CD4-positive, alpha-beta T cell treated with Interleukin-21 for 1 hour (primary cell): ENCODE measurements around the gene MRPL18.
"Not testable (repeated sequence)": the region's sequence is repeated elsewhere in the genome, so short reads cannot be mapped to it uniquely, and the experiment has no call there.

Source experiments
- DNase-seq: peaks from one replicate; pipeline ENCODE4 v3.0.0-alpha.2; 2020

The MRPL18 gene

GRCh38 chr6:159790149-159790955, at the start of gene MRPL18:
MRPL18 (plus strand) TSS chr6:159790467; CDS start chr6:159790588, 121 bp downstream.
- peak; percentile 91 for DNase-seq

DNA sequence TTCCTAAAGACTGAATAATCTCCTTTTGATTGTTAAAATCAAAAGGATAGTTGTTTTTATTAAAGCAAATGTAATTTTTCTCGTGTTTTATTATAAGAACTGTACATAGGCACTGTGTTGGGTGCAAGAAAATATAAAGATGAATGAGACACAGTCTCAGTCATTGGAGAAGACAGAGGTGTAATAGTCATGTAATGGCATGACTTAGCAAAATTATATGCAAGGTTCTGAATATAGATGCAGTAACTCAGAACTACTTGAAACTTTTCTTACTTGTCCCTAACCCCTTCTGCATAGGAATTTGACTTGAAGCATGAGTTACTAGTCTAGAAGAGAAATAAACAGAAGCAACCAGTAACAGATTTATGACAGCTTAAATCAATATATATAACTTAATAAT, 48.1 kb upstream of the MRPL18 start:
- DNase-seq: no peak

DNA sequence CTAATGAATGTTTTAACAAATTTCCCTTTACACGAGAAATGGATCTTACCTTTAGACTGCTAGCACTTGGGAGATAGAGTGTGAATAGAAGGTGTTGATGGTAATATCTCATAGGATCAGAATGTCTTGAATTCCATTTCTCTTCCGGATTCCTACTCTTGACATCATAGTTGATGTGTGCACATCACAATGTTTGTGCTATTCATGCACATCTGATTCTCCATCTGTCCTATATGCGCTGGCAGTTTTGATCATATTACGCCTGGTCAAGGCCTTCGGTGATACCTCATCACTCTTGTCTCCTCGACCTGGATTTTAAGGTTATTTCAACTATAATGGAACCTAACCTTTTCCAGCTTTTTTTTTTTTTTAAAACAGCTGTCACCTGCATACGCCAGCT, 45.2 kb upstream of the MRPL18 start:
- DNase-seq: no peak

- DNase-seq: no peak
These were observed 43.5 kb upstream of the MRPL18 start for GRCh38 chr6:159746759-159747158.

GRCh38 chr6:159748127-159748526, 42.1 kb upstream of the MRPL18 start:
- not testable (repeated sequence) for DNase-seq

GRCh38 chr6:159751448-159751847, 38.8 kb upstream of the MRPL18 start:
- DNase-seq: no peak

DNA sequence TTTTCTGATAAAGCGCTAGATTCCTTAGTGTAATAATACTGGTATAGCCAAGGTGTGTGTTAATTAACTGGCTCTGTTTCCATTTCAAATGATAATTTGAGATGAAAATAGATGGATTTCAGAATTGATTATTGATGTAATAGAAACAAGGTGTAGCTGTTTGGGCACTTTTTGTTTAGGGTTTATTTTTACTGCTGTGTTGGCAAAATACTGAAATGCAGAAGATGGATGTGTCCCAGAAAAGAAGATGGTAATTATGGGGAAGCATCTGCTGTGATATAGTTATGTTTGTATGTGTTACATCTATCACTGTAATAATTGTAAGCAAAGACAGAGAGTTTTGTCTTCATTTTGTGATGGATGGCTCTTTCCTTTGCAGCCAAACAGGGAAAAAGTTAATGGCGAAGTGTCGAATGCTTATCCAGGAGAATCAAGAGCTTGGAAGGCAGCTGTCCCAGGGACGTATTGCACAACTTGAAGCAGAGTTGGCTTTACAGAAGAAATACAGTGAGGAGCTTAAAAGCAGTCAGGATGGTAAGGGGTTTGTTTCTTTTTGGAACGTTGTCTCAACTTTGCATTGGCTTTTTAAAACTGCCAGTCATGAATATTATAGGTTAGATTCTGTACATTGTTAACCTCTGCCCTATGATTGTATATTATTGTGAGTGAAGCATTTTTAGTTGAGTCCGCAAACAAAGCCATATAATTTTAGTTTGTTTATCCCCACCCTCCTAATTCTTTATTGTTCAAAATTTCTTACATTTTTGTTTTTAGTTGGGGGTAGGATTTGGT, 37.0 kb upstream of the MRPL18 start:
- no peak for DNase-seq

DNA sequence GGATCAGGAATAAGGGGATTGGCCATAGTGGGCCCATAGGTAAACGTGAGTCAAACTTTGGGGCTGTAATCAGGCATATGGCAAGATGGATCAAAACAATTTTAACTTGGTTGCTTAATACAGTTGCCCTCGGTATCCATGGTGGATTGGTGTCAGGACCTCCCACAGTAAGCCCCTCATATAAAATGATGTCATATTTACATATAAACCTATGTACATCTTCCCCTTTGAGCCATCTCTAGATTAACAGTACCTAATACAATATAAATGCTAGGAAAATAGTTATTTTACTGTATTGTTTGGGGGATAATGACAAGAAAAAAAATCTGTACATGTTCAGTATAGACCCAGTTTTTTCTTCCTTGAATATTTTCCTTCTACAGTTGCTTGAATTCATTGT, 35.9 kb upstream of the MRPL18 start:
- DNase-seq: no peak

DNA sequence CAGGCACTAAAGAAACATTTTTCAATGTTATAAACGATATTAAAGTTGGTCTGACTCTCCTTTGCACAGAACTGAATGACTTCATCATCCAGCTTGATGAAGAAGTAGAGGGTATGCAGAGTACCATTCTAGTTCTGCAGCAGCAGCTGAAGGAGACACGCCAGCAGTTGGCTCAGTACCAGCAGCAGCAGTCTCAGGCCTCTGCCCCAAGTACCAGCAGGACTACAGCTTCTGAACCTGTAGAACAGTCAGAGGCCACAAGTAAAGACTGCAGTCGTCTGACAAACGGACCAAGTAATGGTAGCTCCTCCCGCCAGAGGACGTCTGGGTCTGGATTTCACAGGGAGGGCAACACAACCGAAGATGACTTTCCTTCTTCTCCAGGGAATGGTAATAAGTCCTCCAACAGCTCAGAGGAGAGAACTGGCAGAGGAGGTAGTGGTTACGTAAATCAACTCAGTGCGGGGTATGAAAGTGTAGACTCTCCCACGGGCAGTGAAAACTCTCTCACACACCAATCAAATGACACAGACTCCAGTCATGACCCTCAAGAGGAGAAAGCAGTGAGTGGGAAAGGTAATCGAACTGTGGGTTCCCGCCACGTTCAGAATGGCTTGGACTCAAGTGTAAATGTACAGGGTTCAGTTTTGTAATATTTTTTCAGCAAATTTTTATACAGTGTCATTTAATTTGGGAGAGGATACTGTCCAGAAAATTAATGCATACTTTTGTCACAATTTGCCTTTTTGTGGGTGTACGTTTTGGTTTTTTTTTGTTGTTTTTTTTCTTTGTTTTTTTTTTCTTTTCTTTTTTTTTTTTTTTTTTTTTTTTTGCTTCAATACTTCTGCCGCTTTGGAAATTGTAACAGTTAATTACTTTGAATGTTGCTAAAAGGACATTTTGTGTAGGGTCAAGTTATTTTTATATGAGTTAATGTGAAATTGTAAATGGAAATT, 35.0 kb upstream of the MRPL18 start:
- DNase-seq: no peak

DNA sequence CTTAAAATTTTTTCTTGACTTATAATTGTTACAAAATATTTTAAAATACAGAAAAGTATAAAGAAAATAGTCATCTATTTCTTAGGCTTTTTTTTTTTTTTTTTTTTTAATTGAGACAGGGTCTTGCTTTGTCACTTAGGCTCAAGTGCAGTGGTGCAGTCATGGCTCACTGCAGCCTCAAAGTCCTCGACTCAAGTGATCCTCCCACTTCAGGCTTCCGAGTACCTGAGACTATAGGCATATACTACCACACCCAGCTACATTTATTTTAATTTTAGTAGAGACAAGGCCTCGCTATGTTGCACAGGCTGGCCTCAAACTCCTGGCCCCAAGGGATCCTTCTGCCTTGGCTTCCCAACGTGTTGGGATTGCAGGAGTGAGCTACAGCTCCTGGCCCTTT, 33.8 kb upstream of the MRPL18 start:
- no peak for DNase-seq

DNA sequence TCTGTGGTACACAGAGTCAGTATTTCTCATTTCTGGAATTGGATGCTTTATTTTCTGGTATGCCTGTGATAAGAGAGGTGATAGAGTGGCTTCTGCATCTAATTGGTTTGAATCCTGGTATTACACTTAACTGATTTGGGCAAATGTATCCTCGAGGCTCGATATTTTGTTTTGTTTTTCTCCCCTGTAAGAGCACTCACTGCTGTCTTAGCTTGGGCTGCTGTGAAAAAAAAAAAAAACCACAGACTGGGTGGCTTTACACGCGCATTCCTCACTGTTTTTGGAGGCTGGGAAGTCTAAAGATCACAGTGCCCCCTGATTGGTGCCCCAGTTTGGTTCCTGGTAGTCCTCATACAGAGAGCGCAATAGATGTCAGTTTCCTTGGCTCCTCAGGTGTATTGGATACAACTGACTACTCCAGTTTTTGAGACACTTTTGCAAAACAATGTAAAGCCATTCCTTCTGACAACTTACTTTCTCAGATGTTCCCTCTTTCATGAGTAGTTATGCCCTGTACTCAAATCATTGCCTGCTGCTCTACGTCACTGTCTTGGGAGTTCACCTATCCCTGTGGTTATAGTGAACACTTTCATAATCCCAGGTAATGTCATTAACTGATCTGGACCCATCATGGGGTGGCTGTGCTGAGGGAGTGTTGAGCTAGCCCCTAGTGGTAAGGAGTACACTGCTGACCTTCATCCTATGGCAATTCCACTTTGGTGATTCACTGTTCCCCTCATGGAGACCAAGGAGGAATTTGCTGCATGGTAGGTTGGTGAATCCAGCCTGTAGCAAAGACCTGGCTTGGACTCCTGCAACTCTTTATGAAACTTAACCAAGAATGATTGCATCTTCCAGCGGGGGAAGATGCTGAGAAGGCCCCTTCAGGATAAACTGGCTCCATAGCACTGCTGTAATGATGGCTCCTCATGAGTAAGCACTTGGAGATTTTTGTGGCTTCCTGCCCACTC, 32.0 kb upstream of the MRPL18 start:
- no peak for DNase-seq

GRCh38 chr6:159759645-159760044, 30.6 kb upstream of the MRPL18 start:
- DNase-seq: no peak

- DNase-seq: no peak
These were observed 29.6 kb upstream of the MRPL18 start for GRCh38 chr6:159760602-159761057.

- DNase-seq: no peak
These were observed 29.0 kb upstream of the MRPL18 start for GRCh38 chr6:159761129-159761872.

GRCh38 chr6:159761873-159762680, 28.2 kb upstream of the MRPL18 start, which contains the start of gene ACAT2:
ACAT2 (plus strand) TSS chr6:159762045; CDS start chr6:159762088, 43 bp downstream.
- peak; percentile 95 for DNase-seq

DNA sequence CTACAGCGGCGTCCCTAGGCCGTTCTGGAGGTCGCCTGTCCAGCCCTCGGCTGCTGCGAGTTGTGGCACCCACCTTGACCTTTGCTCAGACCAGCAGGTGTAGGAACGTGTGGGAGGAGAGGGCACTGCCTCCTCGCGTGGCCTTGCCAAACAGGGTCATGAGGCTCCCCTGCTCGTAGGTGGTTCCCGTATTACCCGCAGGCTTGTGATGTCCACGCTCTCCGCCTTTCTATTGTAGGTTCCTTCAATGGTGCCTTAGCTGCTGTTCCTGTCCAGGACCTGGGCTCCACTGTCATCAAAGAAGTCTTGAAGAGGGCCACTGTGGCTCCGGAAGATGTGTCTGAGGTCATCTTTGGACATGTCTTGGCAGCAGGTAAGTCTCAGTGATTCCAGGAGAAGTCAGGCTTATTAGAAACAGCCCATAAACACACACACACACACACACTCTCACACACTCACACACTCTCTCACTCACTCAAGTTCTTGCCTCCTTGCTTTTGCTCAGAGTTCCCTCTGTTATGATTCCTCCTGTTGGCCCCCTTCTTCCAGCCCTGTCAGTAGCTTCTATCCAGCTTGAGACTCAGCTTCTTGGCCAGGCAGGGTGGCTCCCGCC, 27.5 kb upstream of the MRPL18 start:
- peak; percentile 68 for DNase-seq

DNA sequence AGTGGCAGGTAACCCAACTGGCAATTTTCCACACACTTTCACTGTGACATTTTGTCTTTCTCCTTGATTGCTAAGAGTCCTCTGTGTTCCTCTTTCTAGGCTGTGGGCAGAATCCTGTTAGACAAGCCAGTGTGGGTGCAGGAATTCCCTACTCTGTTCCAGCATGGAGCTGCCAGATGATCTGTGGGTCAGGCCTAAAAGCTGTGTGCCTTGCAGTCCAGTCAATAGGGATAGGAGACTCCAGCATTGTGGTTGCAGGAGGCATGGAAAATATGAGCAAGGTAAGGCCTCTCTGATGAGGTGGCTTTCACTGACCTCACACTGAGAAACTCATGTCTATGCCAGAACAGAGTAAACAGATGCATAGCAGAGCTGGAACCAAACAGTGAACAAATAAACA, 23.4 kb upstream of the MRPL18 start:
- no peak for DNase-seq

DNA sequence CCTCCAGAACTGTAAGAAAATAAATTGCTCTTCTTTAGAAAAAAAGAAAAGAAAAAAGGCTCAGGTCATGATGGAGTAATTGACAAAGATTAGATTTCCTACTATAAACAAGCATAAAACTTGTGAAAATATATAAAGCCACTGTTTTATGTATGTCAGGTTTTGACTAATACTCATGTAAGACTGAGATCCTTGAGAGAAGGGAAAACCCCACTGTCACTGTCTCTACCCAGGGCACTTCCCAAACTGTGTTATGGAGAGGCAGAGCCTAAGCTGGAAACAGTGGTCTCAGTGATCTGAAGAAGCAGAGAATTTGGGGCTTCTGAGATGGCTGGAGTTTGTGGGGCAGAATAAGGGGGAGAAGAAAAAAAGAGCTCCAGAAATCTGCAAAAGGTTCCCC, 20.8 kb upstream of the MRPL18 start:
- no peak for DNase-seq

- no peak for DNase-seq
These were observed 18.1 kb upstream of the MRPL18 start for GRCh38 chr6:159772196-159772595.
